Esophagus mucosa (tissue), 1 donor: ENCODE measurements around the gene EFHD1. TPM values are rescaled to one million over a fixed set of nuclear protein-coding genes. Genes with fewer than 3 reads are reported as not detected.
"Not testable (repeated sequence)": the region's sequence is repeated elsewhere in the genome, so short reads cannot be mapped to it uniquely, and the experiment has no call there.

ENCODE experiments used
- ATAC-seq: fragments of 200-7000 bp; cut with Tn5 transposase; one replicate; pipeline ENCODE4 v1.9.1; 2020
- total RNA-seq: library from RNA; stranded (reverse); gene quantifications from one replicate; pipeline ENCODE4 v1.2.4, GENCODE V29; 2023
- donor health status: DM: yes; HTN: yes; CAD: no.

Gene EFHD1
- total RNA-seq, 1 donor from 2014 or later: 1.1 TPM

GRCh38 chr2:232696609-232697058 lies 63.2 kb downstream of the EFHD1 start:
- no peak for ATAC-seq

- peak; percentile 99 for ATAC-seq
Observed at GRCh38 chr2:232697059-232697806, 63.8 kb downstream of the EFHD1 start, which contains the start of gene GIGYF2. Gene GIGYF2 (plus strand): TSS chr2:232697331. CDS start chr2:232735198, 37,867 bp downstream.

GRCh38 chr2:232697807-232698110 lies 64.4 kb downstream of the EFHD1 start:
- ATAC-seq: no peak

DNA sequence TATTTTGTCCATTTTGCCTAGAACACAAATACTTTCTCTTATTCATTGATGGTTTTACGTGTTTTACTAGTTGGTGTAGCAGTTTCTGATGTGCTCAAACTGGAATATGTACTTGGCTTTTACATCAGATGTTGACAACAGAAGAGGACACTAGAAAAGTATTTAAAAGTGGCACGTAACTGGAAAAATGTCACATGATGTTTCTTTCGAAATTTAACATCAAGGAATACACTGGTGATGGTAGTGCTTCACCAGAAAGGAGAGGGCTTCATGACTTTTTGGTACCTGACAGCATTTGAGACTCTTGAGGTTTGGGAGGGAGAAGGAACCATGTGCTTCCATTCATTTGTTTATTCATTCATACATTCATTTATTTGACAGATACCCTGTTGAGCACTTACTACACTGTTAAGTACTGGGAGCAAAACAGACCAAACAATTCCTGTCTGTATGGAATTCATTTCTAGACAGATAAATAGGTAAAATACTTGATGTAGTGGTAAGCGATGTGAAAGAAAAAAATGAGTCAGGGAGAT lies 65.2 kb downstream of the EFHD1 start:
- ATAC-seq: no peak

DNA sequence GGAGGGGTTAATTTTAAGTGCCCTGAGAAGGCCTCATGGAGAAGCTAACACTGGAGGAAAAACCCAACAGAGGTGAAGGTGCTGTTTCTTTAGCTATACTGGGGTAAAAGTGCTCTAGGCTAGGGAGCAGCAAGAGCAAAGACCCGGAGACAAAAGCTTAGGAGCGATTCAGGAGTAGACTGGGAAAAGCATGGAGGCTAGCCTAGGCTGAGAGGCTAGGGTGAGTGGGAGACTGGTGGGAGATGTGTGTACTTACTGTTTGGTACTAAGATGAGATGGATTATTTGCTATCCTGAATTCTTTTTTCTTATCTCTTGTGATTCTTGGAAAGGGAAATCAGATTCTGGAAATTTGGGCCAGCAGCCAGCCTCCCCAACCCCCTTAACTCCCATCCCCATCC lies 65.7 kb downstream of the EFHD1 start:
- ATAC-seq: no peak

- no peak for ATAC-seq
Observed at GRCh38 chr2:232700154-232700553, 66.8 kb downstream of the EFHD1 start.

DNA sequence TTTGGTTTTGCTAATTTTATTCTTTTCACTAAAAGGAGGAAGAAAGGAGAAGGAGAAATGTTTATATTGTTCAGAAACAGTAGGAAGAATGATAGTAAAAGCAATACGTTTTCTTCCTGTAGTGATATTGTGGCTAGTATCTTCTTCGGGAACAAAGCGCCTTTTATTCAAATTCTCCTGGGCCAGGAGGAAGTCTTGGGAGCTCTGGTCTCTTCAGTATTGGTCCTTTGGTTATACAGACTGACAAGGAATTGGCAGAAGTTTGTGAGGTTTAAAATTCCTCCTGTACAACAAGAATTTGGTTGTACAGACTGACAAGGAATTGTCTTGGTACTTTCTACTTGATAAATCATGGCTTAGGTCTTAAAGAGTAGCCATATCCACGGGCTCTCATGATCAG lies 73.7 kb downstream of the EFHD1 start:
- no peak for ATAC-seq

- no peak for ATAC-seq
Observed at GRCh38 chr2:232713505-232713904, 80.1 kb downstream of the EFHD1 start.

- no peak for ATAC-seq
Observed at GRCh38 chr2:232714969-232715368, 81.6 kb downstream of the EFHD1 start.

DNA sequence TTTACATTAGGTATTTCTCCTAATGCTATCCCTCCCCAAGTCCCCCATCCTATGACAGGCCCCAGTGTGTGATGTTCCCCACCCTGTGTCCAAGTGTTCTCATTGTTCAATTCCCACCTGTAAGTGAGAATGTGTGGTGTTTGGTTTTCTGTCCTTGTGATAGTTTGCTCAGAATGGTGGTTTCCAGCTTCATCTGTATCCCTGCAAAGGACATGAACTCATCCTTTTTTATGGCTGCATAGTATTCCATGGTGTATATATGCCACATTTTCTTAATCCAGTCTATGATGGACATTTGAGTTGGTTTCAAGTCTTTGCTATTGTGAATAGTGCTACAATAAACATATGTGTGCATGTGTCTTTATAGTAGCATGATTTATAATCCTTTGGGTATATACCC lies 86.7 kb downstream of the EFHD1 start:
- ATAC-seq: not testable (repeated sequence)

DNA sequence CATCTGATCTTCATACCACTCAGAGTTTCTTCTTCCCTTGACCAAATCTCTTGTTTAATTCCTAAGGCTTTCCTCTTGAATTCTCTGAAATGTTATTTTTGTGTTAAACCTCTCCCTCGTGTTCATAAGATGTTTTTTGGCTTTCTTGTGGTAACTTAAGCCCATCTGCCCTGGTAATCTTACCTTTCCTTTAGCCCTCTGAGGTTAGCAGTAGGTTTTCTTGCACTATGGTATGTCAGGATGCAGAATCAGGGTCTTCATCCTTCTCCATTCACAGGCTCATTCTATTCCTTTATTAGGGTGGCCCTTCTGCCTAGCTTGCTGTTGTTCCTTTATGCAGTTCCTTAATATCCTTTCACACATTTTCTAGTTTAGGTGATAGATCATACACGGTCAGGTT lies 87.9 kb downstream of the EFHD1 start:
- ATAC-seq: no peak

DNA sequence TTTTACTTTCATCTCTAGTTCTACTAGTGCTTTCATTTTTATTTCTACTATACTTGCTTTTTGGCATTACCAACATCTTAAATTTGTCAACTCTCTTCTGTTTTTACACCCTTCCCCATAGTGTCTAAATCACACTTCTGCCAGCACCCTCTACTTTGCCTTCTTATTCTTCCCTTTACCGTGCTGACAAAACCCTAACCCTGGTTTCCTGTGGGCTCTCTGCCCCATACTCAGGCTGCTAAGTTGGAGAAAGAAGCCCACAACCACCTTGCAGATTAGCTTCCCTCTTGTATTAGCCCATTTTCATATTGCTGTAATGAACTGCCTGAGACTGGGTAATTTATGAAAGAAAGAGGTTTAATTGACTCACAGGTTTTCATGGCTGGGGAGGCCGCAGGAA lies 88.5 kb downstream of the EFHD1 start:
- no peak for ATAC-seq

- no peak for ATAC-seq
Observed at GRCh38 chr2:232723027-232723426, 89.6 kb downstream of the EFHD1 start.

- no peak for ATAC-seq
Observed at GRCh38 chr2:232728785-232729184, 95.4 kb downstream of the EFHD1 start.

- ATAC-seq: no peak
Observed at GRCh38 chr2:232731470-232731869, 98.1 kb downstream of the EFHD1 start.

Other genes with a start within 250 kb of the EFHD1 start
- gene ALPG, start 226.8 kb upstream of the EFHD1 start, total RNA-seq: not detected
- not detected for gene ALPI, start 177.5 kb upstream of the EFHD1 start, total RNA-seq
- gene ECEL1, start 145.8 kb upstream of the EFHD1 start, total RNA-seq: not detected
- not detected for gene PRSS56, start 113.2 kb upstream of the EFHD1 start, total RNA-seq
- gene CHRND, start 107.4 kb upstream of the EFHD1 start, total RNA-seq: not detected
- not detected for gene CHRNG, start 93.9 kb upstream of the EFHD1 start, total RNA-seq
- gene TIGD1, start 83.0 kb upstream of the EFHD1 start, total RNA-seq: 2.5 TPM
- 55.7 TPM for gene EIF4E2, start 82.9 kb upstream of the EFHD1 start, total RNA-seq
- gene GIGYF2, start 63.7 kb downstream of the EFHD1 start, total RNA-seq: 31.7 TPM
- gene KCNJ13, start 143.0 kb downstream of the EFHD1 start, total RNA-seq: not detected
- 1.8 TPM for gene SNORC, start 236.7 kb downstream of the EFHD1 start, total RNA-seq